ENCODE results near the gene SGPL1. TPM values are rescaled to one million over a fixed set of nuclear protein-coding genes. Genes with fewer than 3 reads are reported as not detected.
"Not testable (repeated sequence)": the region's sequence is repeated elsewhere in the genome, so short reads cannot be mapped to it uniquely, and the experiment has no call there.

Gene SGPL1
- polyA plus RNA-seq (ENCODE audit: insufficient read length in 3 of 3): 10 to 100 TPM; 54.3 to 74.2 (median 70.8) TPM
- long read RNA-seq, donor 1, full-length matches to known transcripts: 4 of 366 reads
- long read RNA-seq, donor 1, partial matches to known transcripts: 335 of 366 reads
- long read RNA-seq, donor 1, other reads (novel, unspliced or antisense): 27 of 366 reads
- long read RNA-seq, donor 2, full-length matches to known transcripts: 5 of 524 reads
- long read RNA-seq, donor 2, partial matches to known transcripts: 502 of 524 reads
- long read RNA-seq, donor 2, other reads (novel, unspliced or antisense): 17 of 524 reads
- long read RNA-seq, donor 3, full-length matches to known transcripts: 5 of 283 reads
- long read RNA-seq, donor 3, partial matches to known transcripts: 92 of 283 reads
- long read RNA-seq, donor 3, other reads (novel, unspliced or antisense): 186 of 283 reads
- long read RNA-seq, donor 4, partial matches to known transcripts: 484 of 531 reads
- long read RNA-seq, donor 4, other reads (novel, unspliced or antisense): 47 of 531 reads
- long read RNA-seq, donor 5, full-length matches to known transcripts: 1 of 1 reads
- long read RNA-seq, donor 5, partial matches to known transcripts: 0 of 1 reads
- long read RNA-seq, donor 5, other reads (novel, unspliced or antisense): 0 of 1 reads
- long read RNA-seq, donor 6, full-length matches to known transcripts: 2 of 356 reads
- long read RNA-seq, donor 6, partial matches to known transcripts: 146 of 356 reads
- long read RNA-seq, donor 6, other reads (novel, unspliced or antisense): 208 of 356 reads
- long read RNA-seq, donor 7, full-length matches to known transcripts: 3 of 331 reads
- long read RNA-seq, donor 7, partial matches to known transcripts: 316 of 331 reads
- long read RNA-seq, donor 7, other reads (novel, unspliced or antisense): 12 of 331 reads
- long read RNA-seq, donor 8, partial matches to known transcripts: 5 of 5 reads
- long read RNA-seq, donor 8, other reads (novel, unspliced or antisense): 0 of 5 reads
- long read RNA-seq, donor 9, full-length matches to known transcripts: 11 of 544 reads
- long read RNA-seq, donor 9, partial matches to known transcripts: 522 of 544 reads
- long read RNA-seq, donor 9, other reads (novel, unspliced or antisense): 11 of 544 reads
- long read RNA-seq, donor 10, full-length matches to known transcripts: 7 of 328 reads
- long read RNA-seq, donor 10, partial matches to known transcripts: 315 of 328 reads
- long read RNA-seq, donor 10, other reads (novel, unspliced or antisense): 6 of 328 reads
- long read RNA-seq, donor 11, full-length matches to known transcripts: 5 of 193 reads
- long read RNA-seq, donor 11, partial matches to known transcripts: 72 of 193 reads
- long read RNA-seq, donor 11, other reads (novel, unspliced or antisense): 116 of 193 reads
- long read RNA-seq, donor 12, full-length matches to known transcripts: 4 of 408 reads
- long read RNA-seq, donor 12, partial matches to known transcripts: 375 of 408 reads
- long read RNA-seq, donor 12, other reads (novel, unspliced or antisense): 29 of 408 reads
- long read RNA-seq, donor 13, full-length matches to known transcripts: 1 of 168 reads
- long read RNA-seq, donor 13, partial matches to known transcripts: 167 of 168 reads
- long read RNA-seq, donor 13, other reads (novel, unspliced or antisense): 0 of 168 reads
- long read RNA-seq, donor 14: 0 reads
- long read RNA-seq, donor 15, full-length matches to known transcripts: 5 of 522 reads
- long read RNA-seq, donor 15, partial matches to known transcripts: 196 of 522 reads
- long read RNA-seq, donor 15, other reads (novel, unspliced or antisense): 321 of 522 reads
- long read RNA-seq, donor 16, full-length matches to known transcripts: 6 of 391 reads
- long read RNA-seq, donor 16, partial matches to known transcripts: 385 of 391 reads
- long read RNA-seq, donor 16, other reads (novel, unspliced or antisense): 0 of 391 reads

DNA sequence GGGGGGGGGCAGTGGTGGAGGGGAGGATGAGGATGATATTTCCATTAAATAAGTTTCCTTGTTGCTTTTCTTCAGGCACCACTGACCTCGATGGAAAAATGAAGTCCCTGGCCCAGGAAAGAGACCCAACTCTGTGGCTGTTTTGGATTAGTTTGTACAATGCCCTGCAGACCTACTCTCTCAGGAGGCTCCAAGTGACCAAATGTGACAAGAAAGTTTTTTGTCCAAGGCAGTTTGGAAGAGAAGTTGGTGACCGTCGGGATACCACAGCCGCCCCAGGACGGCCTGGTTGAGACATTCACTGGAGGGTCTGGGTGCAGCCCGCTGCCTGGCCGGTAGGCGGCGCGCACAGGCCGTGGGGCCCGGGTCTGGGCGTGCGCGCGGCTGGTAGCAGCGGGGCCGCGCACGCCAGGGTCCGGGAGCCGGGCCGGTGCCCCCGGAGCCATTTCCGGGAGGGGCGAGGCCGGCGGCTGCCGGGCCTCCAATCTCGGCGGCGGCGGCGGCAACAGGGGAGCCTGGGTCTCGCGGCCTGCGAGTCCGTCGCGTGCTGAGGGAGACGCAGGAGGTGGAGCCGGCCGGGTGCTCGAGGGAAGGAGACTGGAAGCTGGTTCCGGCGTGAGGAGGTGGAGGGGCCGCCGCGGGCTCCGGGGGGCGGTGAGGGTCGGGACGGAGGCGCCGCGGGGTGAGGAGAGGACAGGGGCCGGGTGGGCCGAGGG, at the start of gene SGPL1:
Gene SGPL1, plus strand, starts transcription at position 445 of the 716 bp plus-strand sequence. CDS start 906 bp downstream, outside the sequence.
- DNase-seq: peak; percentile 86

- not testable (repeated sequence) for DNase-seq
These were observed 47.6 kb upstream of the SGPL1 start for GRCh38 chr10:70768026-70768685.

DNA sequence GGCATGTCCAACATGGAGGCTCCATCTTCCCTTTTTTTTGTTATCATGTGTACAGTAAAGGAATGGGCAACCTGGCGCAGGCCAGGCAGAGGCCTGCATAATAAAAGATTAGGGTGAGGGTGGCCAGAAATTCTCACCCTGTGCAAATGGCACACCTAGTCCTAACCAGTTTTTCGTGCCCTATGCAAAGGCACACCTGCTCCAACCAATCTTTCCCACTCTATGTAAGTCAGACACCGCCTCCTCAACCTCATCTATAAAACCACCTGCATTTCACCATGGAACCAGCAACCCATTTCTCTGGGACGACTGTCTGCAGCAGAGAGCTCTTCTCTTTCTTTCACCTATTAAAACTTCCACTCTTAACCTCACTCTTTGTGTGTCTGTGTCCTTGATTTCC, 46.6 kb upstream of the SGPL1 start:
- no peak for DNase-seq

DNA sequence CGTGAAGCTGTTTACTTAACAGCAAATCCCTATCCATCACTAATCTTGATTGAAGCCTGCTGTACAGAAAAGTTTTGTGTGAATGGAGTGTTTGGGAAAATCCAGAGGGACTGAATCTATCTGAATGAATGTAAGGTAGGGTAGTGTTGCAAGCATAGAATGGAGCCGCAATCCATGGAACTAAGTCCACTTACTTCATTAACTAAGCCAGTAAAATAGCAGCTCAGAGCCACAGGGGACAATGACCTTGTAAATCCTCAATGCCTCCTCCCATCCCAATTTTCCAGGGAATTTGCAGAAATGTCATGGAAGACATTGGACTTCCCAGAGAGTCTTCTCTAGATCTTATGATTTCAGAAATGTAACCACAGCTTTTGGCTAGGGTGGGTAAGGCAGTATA, 45.7 kb upstream of the SGPL1 start:
- DNase-seq: no peak

- DNase-seq: not testable (repeated sequence)
These were observed 45.2 kb upstream of the SGPL1 start for GRCh38 chr10:70770516-70770915.

DNA sequence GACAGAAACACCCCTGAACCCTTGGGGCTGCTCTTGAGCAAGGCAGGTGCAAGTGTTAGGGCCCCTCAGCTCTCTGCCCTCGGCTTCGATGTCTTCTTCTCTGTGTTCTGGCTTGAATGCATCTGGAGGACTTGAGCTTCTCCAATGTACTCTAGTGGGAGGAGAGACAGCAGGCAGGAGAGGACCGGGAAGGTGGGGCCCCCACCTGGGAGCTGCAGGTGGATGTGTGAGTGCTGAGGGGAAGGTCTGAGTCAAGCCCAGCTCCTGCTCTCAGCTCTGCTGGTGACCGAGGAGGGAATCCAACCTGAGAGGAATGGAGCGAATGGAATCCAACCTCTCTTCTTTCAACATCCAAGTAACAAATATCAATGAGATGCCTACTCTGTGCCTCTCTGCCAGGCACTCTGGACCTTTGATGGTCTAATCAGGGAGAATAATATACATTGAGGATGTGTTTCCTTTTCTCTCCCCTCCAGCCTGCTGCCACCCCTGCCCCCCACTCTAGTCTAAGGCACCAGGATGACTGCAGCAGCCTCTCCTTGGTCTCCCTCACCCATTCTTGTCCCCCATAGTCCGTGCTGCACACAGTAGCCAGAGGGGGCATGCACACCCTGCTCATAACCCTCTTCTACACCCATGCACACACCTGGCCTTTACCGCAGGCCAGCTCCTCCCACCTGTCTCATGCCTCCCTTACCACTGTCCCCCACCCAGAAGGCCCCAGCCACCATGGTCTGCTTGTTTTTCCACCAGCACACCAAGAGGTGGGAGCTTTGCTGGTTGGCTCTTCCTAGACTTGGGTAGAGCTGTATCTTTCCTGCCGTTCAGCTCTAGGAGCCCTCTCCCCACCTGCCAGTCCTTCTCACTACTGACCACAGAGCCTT, 44.2 kb upstream of the SGPL1 start:
- no peak for DNase-seq

DNA sequence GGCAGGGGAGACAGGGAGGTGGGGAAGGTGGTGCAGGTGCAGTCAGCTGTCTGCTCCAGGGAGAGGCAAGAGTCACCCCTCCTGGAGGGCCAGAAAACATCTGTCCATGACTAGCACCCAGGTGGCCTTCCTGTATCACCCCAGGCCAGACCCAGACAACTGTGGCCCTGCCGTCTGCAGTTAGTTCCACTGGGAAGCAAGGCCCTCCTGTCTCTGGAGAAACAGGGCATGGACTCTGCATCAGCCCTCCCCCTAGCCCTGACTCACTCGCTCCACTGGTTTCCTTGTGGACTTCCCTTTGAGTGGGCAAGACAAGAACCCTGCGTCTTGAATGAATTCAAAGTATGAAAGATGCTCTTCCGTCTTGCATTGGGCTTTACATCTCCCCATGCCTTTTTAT, 43.1 kb upstream of the SGPL1 start:
- DNase-seq: no peak

DNA sequence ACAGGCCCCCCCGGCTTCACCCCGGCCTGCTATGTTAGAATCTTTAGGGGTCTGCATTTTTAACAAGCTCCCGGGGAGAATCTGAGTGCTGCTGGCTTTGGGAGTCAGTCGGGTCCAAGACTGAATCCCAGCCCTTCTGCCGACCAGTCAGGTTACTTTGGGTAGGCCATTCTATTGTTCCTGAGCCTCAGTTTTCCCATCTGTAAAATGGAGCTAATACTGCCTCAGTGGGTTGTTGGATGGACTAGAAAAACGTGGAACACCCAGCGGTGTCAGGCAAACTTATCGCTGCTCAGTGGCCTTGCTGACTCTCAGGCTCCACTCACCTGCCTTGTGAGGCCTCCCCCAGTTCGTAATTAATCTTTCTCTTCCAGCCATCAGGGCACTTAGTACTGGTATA, 42.3 kb upstream of the SGPL1 start:
- no peak for DNase-seq

- no peak for DNase-seq
These were observed 41.6 kb upstream of the SGPL1 start for GRCh38 chr10:70773965-70774809.

GRCh38 chr10:70774810-70775678, 40.7 kb upstream of the SGPL1 start:
- DNase-seq: no peak

- DNase-seq: no peak
These were observed 39.9 kb upstream of the SGPL1 start for GRCh38 chr10:70775679-70776454.

GRCh38 chr10:70776455-70777005, 39.2 kb upstream of the SGPL1 start:
- no peak for DNase-seq

DNA sequence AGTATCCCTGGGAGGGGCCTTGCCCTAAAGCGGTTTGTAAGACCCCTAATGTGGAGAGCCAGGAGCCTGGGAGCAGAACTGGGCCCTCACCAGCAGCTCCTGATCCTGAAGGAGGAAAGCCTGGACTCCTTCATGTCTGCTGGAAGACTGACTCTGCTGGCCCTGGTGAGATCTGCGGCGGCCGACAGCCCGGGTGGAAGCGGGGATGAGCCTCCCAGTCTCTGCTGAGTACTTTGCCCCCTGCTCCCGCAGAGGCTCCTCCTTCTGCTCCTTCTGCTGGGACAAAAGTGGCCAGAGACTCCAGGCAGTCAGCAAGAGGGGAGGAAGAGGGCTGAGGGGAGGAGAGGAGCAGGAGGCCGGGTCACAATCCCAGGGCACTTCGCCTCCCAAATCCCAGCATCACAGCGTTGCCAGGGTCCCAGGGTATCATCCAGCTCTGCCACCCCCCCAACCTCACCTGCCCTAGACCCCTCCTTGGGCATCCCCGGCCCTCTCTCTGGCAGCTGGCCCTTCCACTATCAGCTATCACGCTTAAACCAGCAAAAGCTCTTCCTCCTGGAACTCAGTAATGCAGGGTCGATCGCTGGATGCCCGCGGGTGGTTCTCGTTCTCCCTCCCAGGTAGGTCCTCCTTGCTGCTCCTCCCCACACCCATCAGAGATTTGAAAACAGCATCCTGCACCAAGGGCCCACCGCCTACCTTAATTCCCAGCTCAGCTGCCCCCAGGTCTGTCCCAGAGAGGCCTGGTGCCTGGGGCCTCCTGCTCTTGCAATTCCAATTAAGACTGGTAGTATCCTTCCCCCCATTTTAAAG, 38.5 kb upstream of the SGPL1 start:
- no peak for DNase-seq
